Activated CD4-positive, alpha-beta T cell treated with anti-CD3 and anti-CD28 coated beads for 48 hours (primary cell): ENCODE results near the gene SGPL1.
"Not testable (repeated sequence)": the region's sequence is repeated elsewhere in the genome, so short reads cannot be mapped to it uniquely, and the experiment has no call there.

ENCODE experiments used
- DNase-seq: peaks from one replicate; pipeline ENCODE4 v3.0.0-alpha.2; 2020

Gene SGPL1

GRCh38 chr10:70815504-70816219, at the start of gene SGPL1:
TSS of gene SGPL1 (plus strand) at chr10:70815948. CDS start at chr10:70816854, 906 bp downstream.
- DNase-seq = peak; percentile 92

GRCh38 chr10:70768026-70768685, 47.6 kb upstream of the SGPL1 start:
- DNase-seq = not testable (repeated sequence)

GRCh38 chr10:70769121-70769520, 46.6 kb upstream of the SGPL1 start:
- DNase-seq = no peak

GRCh38 chr10:70770001-70770400, 45.7 kb upstream of the SGPL1 start:
- no peak for DNase-seq

GRCh38 chr10:70770516-70770915, 45.2 kb upstream of the SGPL1 start:
- DNase-seq = not testable (repeated sequence)

GRCh38 chr10:70771311-70772194, 44.2 kb upstream of the SGPL1 start:
- DNase-seq = no peak

- DNase-seq = no peak
Measured at GRCh38 chr10:70772627-70773026, 43.1 kb upstream of the SGPL1 start.

GRCh38 chr10:70773461-70773860, 42.3 kb upstream of the SGPL1 start:
- no peak for DNase-seq

GRCh38 chr10:70773965-70774809, 41.6 kb upstream of the SGPL1 start:
- DNase-seq = no peak

- no peak for DNase-seq
Measured at GRCh38 chr10:70774810-70775678, 40.7 kb upstream of the SGPL1 start.

- no peak for DNase-seq
Measured at GRCh38 chr10:70775679-70776454, 39.9 kb upstream of the SGPL1 start.

GRCh38 chr10:70776455-70777005, 39.2 kb upstream of the SGPL1 start:
- no peak for DNase-seq

GRCh38 chr10:70777063-70777875, 38.5 kb upstream of the SGPL1 start:
- DNase-seq = no peak

- no peak for DNase-seq
Measured at GRCh38 chr10:70778267-70778924, 37.4 kb upstream of the SGPL1 start.

GRCh38 chr10:70779088-70779487, 36.7 kb upstream of the SGPL1 start:
- DNase-seq = no peak

GRCh38 chr10:70779511-70780369, 36.0 kb upstream of the SGPL1 start:
- no peak for DNase-seq

- no peak for DNase-seq
Measured at GRCh38 chr10:70780370-70780760, 35.4 kb upstream of the SGPL1 start.

- DNase-seq = no peak
Measured at GRCh38 chr10:70780772-70781171, 35.0 kb upstream of the SGPL1 start.
